Lower leg skin (tissue), 4 donors: ENCODE data around the gene PDRG1. TPM values are rescaled to one million over a fixed set of nuclear protein-coding genes. Genes with fewer than 3 reads are reported as not detected.

Source experiments
- DNase-seq, 2 donors: peaks; one replicate each; pipeline ENCODE4 v3.0.0-alpha.2; 2019; ENCODE audit warnings: low spot score in 2 of 2
- H3K4me3 ChIP-seq: fragments of 200-600 bp; sonication (generic); 2 replicates; pipeline ENCODE4 v1.5.1; 2017; ENCODE audit warnings: mild to moderate bottlenecking, low read depth; ENCODE audit not compliant: poor library complexity, severe bottlenecking
- CTCF ChIP-seq, 3 donors: fragments of 450-650 bp; IDR thresholded peaks; one replicate each; pipeline ENCODE4 v1.5.1; 2016; ENCODE audit warnings: antibody characterized with exemption in 3 of 3, mild to moderate bottlenecking in 3 of 3, moderate library complexity in 2 of 3
- POLR2A ChIP-seq, 2 donors: fragments of 450-650 bp; IDR thresholded peaks; one replicate each; pipeline ENCODE4 v1.6.1; 2016 to 2017; ENCODE audit warnings: antibody characterized with exemption in 2 of 2, mild to moderate bottlenecking in 1 of 2, moderate library complexity in 1 of 2
- WGBS, 2 donors: methylation state at CpG; one replicate each; pipeline ENCODE4 v1.1.5; 2018; 5-methylcytosine and 5-hydroxymethylcytosine counted together
- intact Hi-C: fragments of 100-400 bp; cut with DNase I; formaldehyde crosslinking; loops from one replicate; pipeline ENCODE4 v1.15.0; 2023; ENCODE audit warnings: low total_unique reads
- total RNA-seq, 4 donors: library from RNA; depleted of rRNA; stranded (reverse); fragments of >200 nt; gene quantifications; one replicate each; pipeline ENCODE4 v1.1.0, GENCODE V29; 2016

Gene PDRG1
- total RNA-seq, result 10 to 100 TPM; 10.9 to 18.0 (median 13.0) TPM

GRCh38 chr20:31951530-31952453, at the start of gene PDRG1:
Gene PDRG1 (minus strand): TSS chr20:31952046. CDS start chr20:31951961, 85 bp downstream.
- peak within 1 kb of the TSS; percentile 51 for H3K4me3 ChIP-seq
- intact Hi-C loops, result loop anchor here (2.0 kb wide), 1 partner anchor 97 kb away; no protein-coding TSS in a partner anchor
- peak; percentile 93 to 98 for DNase-seq
- WGBS, 2 donors, result 0 to 1% methylated on average over 21 to 55 of the region's 63 CpGs
- TF ChIP-seq CTCF (IDR thresholded peaks at IDR 0.05) (peak in 1 of 3 donors; percentile 60), POLR2A (IDR thresholded peaks at IDR 0.05) (peak in 1 of 2 donors; percentile 50)

GRCh38 chr20:31998246-31998645, 46.4 kb upstream of the PDRG1 start:
- DNase-seq, result no peak
- WGBS, 2 donors, result 59 to 65% methylated on average over 2 of the region's 2 CpGs
- intact Hi-C loops, result no loop called here
- TF ChIP-seq CTCF (IDR thresholded peaks at IDR 0.05) (no peak), POLR2A (IDR thresholded peaks at IDR 0.05) (no peak)
- H3K4me3 ChIP-seq, result no peak overlapping the region

- 93 to 98% methylated on average over 18 of the region's 18 CpGs for WGBS, 2 donors
- no peak for TF ChIP-seq CTCF (IDR thresholded peaks at IDR 0.05)
- no peak for TF ChIP-seq POLR2A (IDR thresholded peaks at IDR 0.05)
- intact Hi-C loops, result no loop called here
- no peak for DNase-seq
- H3K4me3 ChIP-seq, result no peak overlapping the region
Measured at GRCh38 chr20:31996996-31997395, 45.1 kb upstream of the PDRG1 start.

GRCh38 chr20:31992086-31992485, 40.2 kb upstream of the PDRG1 start:
- H3K4me3 ChIP-seq, result no peak overlapping the region
- DNase-seq, result no peak
- intact Hi-C loops, result no loop called here
- WGBS, 2 donors, result 89 to 90% methylated on average over 2 of the region's 2 CpGs
- TF ChIP-seq POLR2A (IDR thresholded peaks at IDR 0.05), result no peak
- TF ChIP-seq CTCF (IDR thresholded peaks at IDR 0.05), result no peak

GRCh38 chr20:31991339-31991705, 39.5 kb upstream of the PDRG1 start:
- no peak for DNase-seq
- intact Hi-C loops, result no loop called here
- H3K4me3 ChIP-seq, result no peak overlapping the region
- 46 to 71% methylated on average over 1 of the region's 1 CpG for WGBS, 2 donors
- TF ChIP-seq CTCF (IDR thresholded peaks at IDR 0.05) (no peak), POLR2A (IDR thresholded peaks at IDR 0.05) (no peak)
